Heart left ventricle (tissue), 13 donors: Measurements from ENCODE around the gene SPATA6.

Experiments
- CTCF ChIP-seq, 12 donors: fragments of 200-600 bp; sonication (generic) in 4 of 12; IDR thresholded peaks; one replicate each; pipeline versions ENCODE4 v1.5.0 to v1.8.0; 2018 to 2022; ENCODE audit warnings: antibody characterized with exemption in 12 of 12, mild to moderate bottlenecking in 5 of 12
- POLR2A ChIP-seq, 2 donors: fragments of 450-650 bp; IDR thresholded peaks; one replicate each; pipeline ENCODE4 v1.6.1; 2017; ENCODE audit warnings: antibody characterized with exemption in 2 of 2, mild to moderate bottlenecking in 2 of 2, moderate library complexity in 2 of 2
- donor health status: ischemic (EF 13 %, LVEDD 7.1; RV severe dilation, severe dysfunction).
- donor health status: DM: no; HTN: yes; CAD: no.
- donor health status: DM: no; HTN: no; CAD: no.
- donor health status: ischemic (EF 25% LVEDD 6.9; RV normal size, moderate dysfunction).
- donor health status: ischemic (EF 25% LVEDD 5.7; RV mildly dilated, moderate dysfunction).
- donor health status: ischemic (EF 35%, LVEDD 5.7; RV mildly dilated, moderate dysfunction).
- donor health status: nonischemic (EF 11% LVEDD 7.7; RV severe dilation, severe dysfunction).
- donor health status: DM: yes; HTN: yes; CAD: no.
- donor health status: PGD.
- donor health status: ischemic (EF 29% LVEDD 5.4; RV normal size, mild dysfunction).
- donor health status: nonischemic (EF 23%, LVEDD 6.1; RV moderate dilation, normal function).

- no peak for TF ChIP-seq POLR2A (IDR thresholded peaks at IDR 0.05)
- TF ChIP-seq CTCF (IDR thresholded peaks at IDR 0.05), result no peak
These were observed 57.0 kb downstream of the SPATA6 start for GRCh38 chr1:48415050-48415449.
